WTC11 (cell line): ENCODE results near the gene TSPAN9. TPM values are rescaled to one million over a fixed set of nuclear protein-coding genes. Genes with fewer than 3 reads are reported as not detected.

ENCODE experiments used
- ATAC-seq: fragments of 200-7000 bp; cut with Tn5 transposase; 2 replicates; pipeline ENCODE4 v1.10.0; 2021; ENCODE audit warnings: mild to moderate bottlenecking, moderate library complexity
- CTCF ChIA-PET: fragments of 300-600 bp; sonication (Branson Sonifier 250); formaldehyde crosslinking; loops from one replicate; lab custom pipeline; 2021; ENCODE audit warnings: antibody characterized with exemption; lab: Charles Lee
- POLR2A ChIA-PET: fragments of 350-600 bp; sonication (Branson Sonifier 250); formaldehyde crosslinking; loops from one replicate; lab custom pipeline; 2021; ENCODE audit warnings: antibody characterized with exemption; lab: Charles Lee
- DNase-seq: peaks from one replicate; pipeline ENCODE4 v3.0.0; 2021; ENCODE audit warnings: low spot score
- H3K27ac Mint-ChIP-seq: 2 replicates; pipeline ENCODE4 v1.8.0; 2021; ENCODE audit warnings: mixed read lengths
- H3K27me3 Mint-ChIP-seq: 2 replicates; pipeline ENCODE4 v1.8.0; 2021; ENCODE audit warnings: low read depth, mild to moderate bottlenecking, moderate library complexity, mixed read lengths
- H3K36me3 Mint-ChIP-seq: 2 replicates; pipeline ENCODE4 v1.8.0; 2021; ENCODE audit warnings: mixed read lengths
- H3K4me1 Mint-ChIP-seq: 2 replicates; pipeline ENCODE4 v1.8.0; 2022; ENCODE audit warnings: mixed read lengths
- H3K4me3 Mint-ChIP-seq: 2 replicates; pipeline ENCODE4 v1.8.0; 2021; ENCODE audit warnings: mild to moderate bottlenecking, moderate library complexity, mixed read lengths
- H3K9me3 Mint-ChIP-seq: 2 replicates; pipeline ENCODE4 v1.8.0; 2021; ENCODE audit warnings: mixed read lengths
- AR ChIP-seq: fragments of 250-450 bp; sonication (Bioruptor Pico); IDR thresholded peaks from 2 replicates; pipeline ENCODE4 v1.9.0; 2021; ENCODE audit warnings: mild to moderate bottlenecking
- CREB1 ChIP-seq: sonication (generic); formaldehyde crosslinking; IDR thresholded peaks from 2 replicates; pipeline ENCODE4 v1.8.0; 2023; ENCODE audit warnings: mild to moderate bottlenecking, missing genetic modification reagents
- ETV6 ChIP-seq: sonication (generic); formaldehyde crosslinking; IDR thresholded peaks from 2 replicates; pipeline ENCODE4 v1.8.1; 2022; ENCODE audit warnings: mild to moderate bottlenecking, missing genetic modification reagents
- GABPB1 ChIP-seq: sonication (generic); formaldehyde crosslinking; IDR thresholded peaks from 2 replicates; pipeline ENCODE4 v1.8.1; 2023; ENCODE audit warnings: mild to moderate bottlenecking, missing genetic modification reagents
- HMGA2 ChIP-seq: fragments of 250-450 bp; sonication (Bioruptor Pico); IDR thresholded peaks from 2 replicates; pipeline ENCODE4 v1.4.0; 2021; ENCODE audit warnings: mild to moderate bottlenecking, moderate library complexity
- JAZF1 ChIP-seq: fragments of 250-450 bp; sonication (Bioruptor Pico); IDR thresholded peaks from 2 replicates; pipeline ENCODE4 v1.9.0; 2021; ENCODE audit warnings: moderate library complexity, mild to moderate bottlenecking, inconsistent platforms
- MYBL2 ChIP-seq: sonication (generic); formaldehyde crosslinking; IDR thresholded peaks from 2 replicates; pipeline ENCODE4 v1.8.1; 2023; ENCODE audit warnings: mild to moderate bottlenecking, moderate library complexity, missing genetic modification reagents
- NFYB ChIP-seq: sonication (generic); formaldehyde crosslinking; conservative IDR thresholded peaks from 2 replicates; pipeline ENCODE4 v1.8.0; 2022; ENCODE audit warnings: low read depth, missing genetic modification reagents
- NR1H2 ChIP-seq: sonication (generic); formaldehyde crosslinking; IDR thresholded peaks from 2 replicates; pipeline ENCODE4 v1.9.0; 2021; ENCODE audit warnings: mild to moderate bottlenecking, moderate library complexity, missing genetic modification reagents
- SMAD4 ChIP-seq: sonication (generic); formaldehyde crosslinking; IDR thresholded peaks from 2 replicates; pipeline ENCODE4 v1.8.0; 2022; ENCODE audit warnings: mild to moderate bottlenecking, missing genetic modification reagents
- TEAD1 ChIP-seq: sonication (generic); formaldehyde crosslinking; IDR thresholded peaks from 2 replicates; pipeline ENCODE4 v1.8.0; 2022; ENCODE audit warnings: mild to moderate bottlenecking, missing genetic modification reagents
- TP53 ChIP-seq: sonication (generic); formaldehyde crosslinking; IDR thresholded peaks from 2 replicates; pipeline ENCODE4 v1.8.1; 2023; ENCODE audit warnings: mild to moderate bottlenecking, missing genetic modification reagents
- ZBTB43 ChIP-seq: sonication (generic); formaldehyde crosslinking; IDR thresholded peaks from 2 replicates; pipeline ENCODE4 v1.8.1; 2023; ENCODE audit warnings: mild to moderate bottlenecking, missing genetic modification reagents
- ZNF138 ChIP-seq: sonication (generic); formaldehyde crosslinking; conservative IDR thresholded peaks from 2 replicates; pipeline ENCODE4 v1.8.1; 2022; ENCODE audit warnings: mild to moderate bottlenecking, moderate library complexity, missing genetic modification reagents
- ZNF232 ChIP-seq: sonication (generic); formaldehyde crosslinking; IDR thresholded peaks from 2 replicates; pipeline ENCODE4 v1.8.0; 2022; ENCODE audit warnings: mild to moderate bottlenecking, missing genetic modification reagents
- ZNF532 ChIP-seq: fragments of 250-450 bp; sonication (Bioruptor Pico); IDR thresholded peaks from 2 replicates; pipeline ENCODE4 v1.9.0; 2021; ENCODE audit warnings: mild to moderate bottlenecking, borderline replicate concordance
- total RNA-seq: library from RNA; stranded (reverse); gene quantifications from 3 replicates; pipeline ENCODE4 v1.2.3, GENCODE V29; 2021
- TF ChIP-seq, protein P1 (sequence below): sonication (generic); formaldehyde crosslinking; IDR thresholded peaks from 2 replicates; pipeline ENCODE4 v1.8.1; 2022; ENCODE audit warnings: low read depth, mild to moderate bottlenecking, moderate library complexity, missing genetic modification reagents, borderline replicate concordance
- TF ChIP-seq, protein P2 (sequence below): fragments of 250-450 bp; sonication (Bioruptor Pico); IDR thresholded peaks from 2 replicates; pipeline ENCODE4 v1.9.0; 2021; ENCODE audit warnings: moderate library complexity, mild to moderate bottlenecking, inconsistent platforms, borderline replicate concordance
- TF ChIP-seq, protein P3 (sequence below): sonication (generic); formaldehyde crosslinking; IDR thresholded peaks from 2 replicates; pipeline ENCODE4 v1.8.1; 2022; ENCODE audit warnings: mild to moderate bottlenecking, moderate library complexity, missing genetic modification reagents

The TSPAN9 gene
- total RNA-seq, 1 experiment from 2014 or later, result 27.6 TPM

DNA sequence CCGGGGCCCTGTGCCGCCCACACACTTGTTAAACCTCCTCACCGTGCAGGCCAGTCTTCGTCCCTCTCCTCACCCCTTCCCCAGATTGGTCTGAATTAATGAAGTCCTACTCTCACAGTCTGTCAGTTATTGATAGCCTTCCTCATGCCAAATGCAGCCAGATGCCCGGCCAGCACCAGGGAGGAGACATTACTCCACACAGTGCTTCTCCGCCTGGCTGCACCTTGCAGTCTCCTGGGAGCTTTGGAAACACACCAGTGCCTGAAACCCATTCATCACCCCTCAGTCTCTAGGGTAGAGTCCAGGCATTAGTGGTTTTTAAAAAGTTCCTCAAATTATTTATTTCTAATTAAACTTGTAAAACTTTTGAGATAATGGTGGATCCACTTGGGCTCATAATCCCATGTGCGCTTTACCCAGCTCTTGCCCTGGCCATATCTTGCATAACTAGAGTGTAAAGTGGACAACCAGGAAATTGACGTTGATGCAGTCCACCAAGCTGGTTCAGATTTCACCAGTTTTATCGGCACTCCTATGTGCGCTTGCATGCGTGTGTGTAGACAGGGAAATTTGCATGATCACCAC is 38.2 kb upstream of the TSPAN9 start:
- no peak for DNase-seq
- H3K27ac Mint-ChIP-seq, result no peak overlapping the region
- ATAC-seq, result no peak
- ChIA-PET CTCF (interaction anchor here (1.1 to 1.2 kb wide), 2 partner anchors 154 to 287 kb away, joined by 3 read pairs; no protein-coding TSS in a partner anchor), POLR2A (interaction anchor here (0.6 kb wide), 1 partner anchor 154 kb away, joined by 3 read pairs; no protein-coding TSS in a partner anchor)
- H3K4me1 Mint-ChIP-seq, result peaks cover under 1% of the 10 kb centered on the region
- H3K27me3 Mint-ChIP-seq, result no peaks in the 10 kb centered on the region
- H3K36me3 Mint-ChIP-seq, result peaks cover 37% of the 10 kb centered on the region
- TF ChIP-seq, protein P1, sequence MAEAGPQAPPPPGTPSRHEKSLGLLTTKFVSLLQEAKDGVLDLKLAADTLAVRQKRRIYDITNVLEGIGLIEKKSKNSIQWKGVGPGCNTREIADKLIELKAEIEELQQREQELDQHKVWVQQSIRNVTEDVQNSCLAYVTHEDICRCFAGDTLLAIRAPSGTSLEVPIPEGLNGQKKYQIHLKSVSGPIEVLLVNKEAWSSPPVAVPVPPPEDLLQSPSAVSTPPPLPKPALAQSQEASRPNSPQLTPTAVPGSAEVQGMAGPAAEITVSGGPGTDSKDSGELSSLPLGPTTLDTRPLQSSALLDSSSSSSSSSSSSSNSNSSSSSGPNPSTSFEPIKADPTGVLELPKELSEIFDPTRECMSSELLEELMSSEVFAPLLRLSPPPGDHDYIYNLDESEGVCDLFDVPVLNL (CRISPR knock-in tag), result no peak
- TF ChIP-seq NR1H2 (CRISPR knock-in tag), result no peak
- TF ChIP-seq ZNF138, result no peak
- TF ChIP-seq GABPB1 (CRISPR knock-in tag), result no peak
- TF ChIP-seq ETV6 (CRISPR knock-in tag), result no peak
- TF ChIP-seq CREB1 (CRISPR knock-in tag), result no peak
- no peak for TF ChIP-seq MYBL2
- TF ChIP-seq JAZF1, result no peak
- no peak for TF ChIP-seq TEAD1 (CRISPR knock-in tag)
- no peak for TF ChIP-seq ZNF232 (CRISPR knock-in tag)
- no peak for TF ChIP-seq SMAD4 (CRISPR knock-in tag)
- TF ChIP-seq AR (CRISPR knock-in tag), result no peak
- TF ChIP-seq, protein P2, sequence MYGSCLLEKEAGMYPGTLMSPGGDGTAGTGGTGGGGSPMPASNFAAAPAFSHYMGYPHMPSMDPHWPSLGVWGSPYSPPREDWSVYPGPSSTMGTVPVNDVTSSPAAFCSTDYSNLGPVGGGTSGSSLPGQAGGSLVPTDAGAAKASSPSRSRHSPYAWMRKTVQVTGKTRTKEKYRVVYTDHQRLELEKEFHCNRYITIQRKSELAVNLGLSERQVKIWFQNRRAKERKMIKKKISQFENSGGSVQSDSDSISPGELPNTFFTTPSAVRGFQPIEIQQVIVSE (CRISPR knock-in tag), result no peak
- no peak for TF ChIP-seq TP53 (CRISPR knock-in tag)
- TF ChIP-seq ZBTB43 (CRISPR knock-in tag), result no peak
- TF ChIP-seq NFYB (CRISPR knock-in tag), result no peak
- TF ChIP-seq, protein P3, sequence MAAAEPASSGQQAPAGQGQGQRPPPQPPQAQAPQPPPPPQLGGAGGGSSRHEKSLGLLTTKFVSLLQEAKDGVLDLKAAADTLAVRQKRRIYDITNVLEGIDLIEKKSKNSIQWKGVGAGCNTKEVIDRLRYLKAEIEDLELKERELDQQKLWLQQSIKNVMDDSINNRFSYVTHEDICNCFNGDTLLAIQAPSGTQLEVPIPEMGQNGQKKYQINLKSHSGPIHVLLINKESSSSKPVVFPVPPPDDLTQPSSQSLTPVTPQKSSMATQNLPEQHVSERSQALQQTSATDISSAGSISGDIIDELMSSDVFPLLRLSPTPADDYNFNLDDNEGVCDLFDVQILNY, result no peak
- TF ChIP-seq ZNF532 (CRISPR knock-in tag), result no peak
- no peak for TF ChIP-seq HMGA2
- H3K4me3 Mint-ChIP-seq, result no peak overlapping the region
- no peaks in the 10 kb centered on the region for H3K9me3 Mint-ChIP-seq
